ENCODE measurements around the gene OR8I2. TPM values are rescaled to one million over a fixed set of nuclear protein-coding genes. Genes with fewer than 3 reads are reported as not detected.
"Not testable (repeated sequence)": the region's sequence is repeated elsewhere in the genome, so short reads cannot be mapped to it uniquely, and the experiment has no call there.

Gene OR8I2
- total RNA-seq (2014; rRNA removed; shearing (Covaris generic)): not detected in 2 replicates
- not detected in 2 replicates for polyA plus RNA-seq (2014; cell fraction: nucleus; rRNA removed)

- no peak for DNase-seq (ENCODE audit: extremely low read depth, low read depth)
These were observed at the start of gene OR8I2 for GRCh38 chr11:56093008-56093407. Gene OR8I2 (plus strand): TSS chr11:56093308. CDS start chr11:56093308, 0 bp downstream.

GRCh38 chr11:56045538-56045937 lies 47.6 kb upstream of the OR8I2 start:
- DNase-seq (ENCODE audit: extremely low read depth, low read depth): no peak

DNA sequence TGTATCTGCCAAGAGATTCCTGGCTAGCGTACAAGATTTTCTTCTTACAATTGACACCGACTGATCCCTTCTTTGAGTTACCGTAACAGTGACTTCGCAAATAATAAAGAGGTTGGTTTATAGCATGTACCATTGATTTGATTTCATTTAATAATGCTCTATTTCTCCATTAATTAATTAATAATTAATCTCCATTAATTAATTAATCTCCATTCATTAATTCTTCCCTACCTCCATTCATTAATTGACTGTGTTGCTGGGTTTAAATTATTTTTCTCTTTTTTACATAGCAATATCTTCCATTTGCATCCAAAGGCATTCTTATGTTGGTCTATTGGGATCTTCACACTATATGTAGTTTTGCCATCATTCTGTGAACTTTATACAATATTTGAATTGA lies 44.6 kb upstream of the OR8I2 start:
- DNase-seq (ENCODE audit: extremely low read depth, low read depth): no peak

- DNase-seq (ENCODE audit: extremely low read depth, low read depth): no peak
These were observed 43.6 kb upstream of the OR8I2 start for GRCh38 chr11:56049487-56049886.

DNA sequence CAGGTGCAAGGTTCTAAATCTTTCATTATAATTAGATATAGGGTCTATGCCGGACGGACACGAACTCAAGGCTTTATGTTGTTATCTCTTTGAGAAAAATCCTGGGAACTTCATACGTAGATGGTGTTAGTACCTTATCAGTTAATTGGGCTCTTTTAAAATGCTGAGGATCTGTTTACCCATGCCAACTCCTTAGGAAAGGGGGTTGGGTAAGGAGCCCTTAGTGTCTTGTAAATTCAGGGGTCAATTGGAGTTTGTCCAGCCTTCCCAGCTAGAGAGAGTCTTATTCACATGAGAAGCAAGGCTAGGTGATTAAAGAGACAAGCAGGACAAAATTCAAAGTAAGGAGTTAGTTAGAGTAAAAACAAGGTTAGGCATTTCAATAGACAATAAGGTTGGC lies 36.7 kb upstream of the OR8I2 start:
- DNase-seq (ENCODE audit: extremely low read depth, low read depth): not testable (repeated sequence)

DNA sequence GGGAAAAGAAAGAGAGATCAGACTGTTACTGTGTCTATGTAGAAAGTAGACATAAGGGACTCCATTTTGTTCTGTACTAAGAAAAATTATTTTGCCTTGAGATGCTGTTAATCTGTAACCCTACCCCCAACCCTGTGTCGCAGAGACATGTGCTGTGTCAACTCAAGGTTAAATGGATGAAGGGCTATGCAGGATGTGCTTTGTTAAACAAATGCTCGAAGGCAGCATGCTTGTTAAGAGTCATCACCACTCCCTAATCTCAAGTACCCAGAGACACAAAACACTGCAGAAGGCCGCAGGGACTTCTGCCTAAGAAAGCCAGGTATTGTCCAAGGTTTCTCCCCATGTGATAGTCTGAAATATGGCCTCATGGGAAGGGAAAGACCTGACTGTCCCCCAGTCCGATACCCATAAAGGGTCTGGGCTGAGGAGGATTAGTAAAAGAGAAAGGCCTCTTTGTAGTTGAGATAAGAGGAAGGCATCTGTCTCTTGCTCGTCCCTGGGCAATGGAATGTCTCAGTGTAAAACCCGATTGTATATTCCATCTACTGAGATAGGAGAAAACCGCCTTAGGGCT lies 35.4 kb upstream of the OR8I2 start:
- not testable (repeated sequence) for DNase-seq (ENCODE audit: extremely low read depth, low read depth)

DNA sequence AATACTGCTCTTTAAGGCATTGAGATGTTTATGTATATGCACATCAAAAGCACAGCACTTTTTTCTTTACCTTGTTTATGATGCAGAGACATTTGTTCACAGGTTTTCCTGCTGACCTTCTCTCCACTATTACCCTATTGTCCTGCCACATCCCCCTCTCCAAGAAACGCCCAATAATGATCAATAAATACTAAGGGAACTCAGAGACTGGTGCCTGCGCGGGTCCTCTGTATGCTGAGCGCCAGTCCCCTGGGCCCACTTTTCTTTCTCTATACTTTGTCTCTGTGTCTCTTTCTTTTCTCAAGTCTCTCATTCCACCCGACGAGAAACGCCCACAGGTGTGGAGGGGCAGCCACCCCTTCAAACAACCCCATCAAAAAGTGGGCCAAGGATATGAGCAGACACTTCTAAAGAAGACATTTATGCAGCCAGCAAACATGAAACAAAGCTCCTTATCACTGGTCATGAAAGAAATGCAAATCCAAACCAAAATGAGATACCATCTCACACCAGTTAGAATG lies 34.8 kb upstream of the OR8I2 start:
- not testable (repeated sequence) for DNase-seq (ENCODE audit: extremely low read depth, low read depth)

GRCh38 chr11:56066980-56067379 lies 26.1 kb upstream of the OR8I2 start:
- DNase-seq (ENCODE audit: extremely low read depth, low read depth): no peak

DNA sequence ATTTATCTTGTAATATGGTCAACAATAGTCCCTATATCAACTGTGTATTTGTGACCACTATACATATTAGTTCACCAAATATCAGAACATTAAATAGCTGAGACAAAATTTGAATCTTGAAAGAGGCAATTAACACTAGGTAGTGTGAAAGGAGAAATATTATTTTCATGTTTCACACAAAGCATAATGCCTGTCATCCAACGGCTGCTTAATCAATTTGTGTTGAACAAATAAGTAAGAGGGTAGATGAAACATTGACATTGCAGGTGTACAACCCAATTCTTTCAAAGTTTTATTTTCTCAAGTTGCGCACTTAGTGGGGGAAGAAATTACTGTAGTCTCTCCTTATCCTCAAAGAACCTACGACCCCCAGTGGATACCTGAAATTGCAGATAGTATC lies 3.4 kb upstream of the OR8I2 start:
- no peak for DNase-seq (ENCODE audit: extremely low read depth, low read depth)

DNA sequence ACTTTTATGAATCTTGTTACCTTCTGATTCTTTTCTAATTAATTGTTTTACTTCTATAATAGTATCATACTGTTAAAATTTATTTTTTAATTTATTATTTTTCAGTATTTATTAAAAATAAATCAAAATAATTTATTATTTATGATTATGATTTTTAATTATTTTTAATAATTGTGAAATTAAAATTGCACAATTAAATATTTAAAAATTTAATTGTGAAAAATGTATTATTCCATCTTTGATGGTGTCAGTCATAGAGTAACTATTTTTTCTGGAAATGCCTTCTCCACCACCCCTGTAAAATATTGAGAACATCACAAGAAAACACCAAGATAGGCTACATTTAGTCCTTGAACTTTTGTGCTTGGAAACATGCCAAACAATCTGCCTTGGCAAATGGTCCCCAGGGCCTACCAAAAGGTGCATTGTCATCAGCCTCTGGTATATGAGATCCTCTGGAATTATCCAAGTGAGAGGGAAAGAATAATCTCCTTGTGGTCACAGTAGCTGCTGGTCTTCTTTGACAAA lies 10.2 kb downstream of the OR8I2 start, which contains the start of gene OR8H2:
Gene OR8H2 (plus strand): TSS at position 478 of the 528 bp plus-strand sequence. CDS start 1,356 bp downstream, outside the sequence.
- no peak for DNase-seq (ENCODE audit: extremely low read depth, low read depth)

GRCh38 chr11:56122073-56122472 lies 29.0 kb downstream of the OR8I2 start, which contains the start of gene OR8H3:
Gene OR8H3 (plus strand): TSS chr11:56122373. CDS start chr11:56122373, 0 bp downstream.
- DNase-seq (ENCODE audit: extremely low read depth, low read depth): no peak

- no peak for DNase-seq (ENCODE audit: extremely low read depth, low read depth)
These were observed 47.1 kb downstream of the OR8I2 start, which contains the start of gene OR8J3 for GRCh38 chr11:56140151-56140661. Gene OR8J3 (minus strand): TSS chr11:56140201. CDS start chr11:56137718, 2,483 bp downstream.

GRCh38 chr11:56143681-56144080 lies 50.6 kb downstream of the OR8I2 start:
- not testable (repeated sequence) for DNase-seq (ENCODE audit: extremely low read depth, low read depth)

Small RNA genes within 50 kb of the gene (small RNA-seq; reads per million reads assigned to genes)
- gene OR8I4P: 0 reads per million in 2 experiments

Other genes starting within 250 kb of the OR8I2 start
- not detected in 2 replicates for gene TRIM51, start 210.0 kb upstream of the OR8I2 start, total RNA-seq (2014; rRNA removed; shearing (Covaris generic))
- gene OR5W2, start 178.7 kb upstream of the OR8I2 start, total RNA-seq (2014; rRNA removed; shearing (Covaris generic)): not detected in 2 replicates
- not detected in 2 replicates for gene OR5I1, start 156.9 kb upstream of the OR8I2 start, total RNA-seq (2014; rRNA removed; shearing (Covaris generic))
- not detected in 2 replicates for gene OR10AG1, start 123.4 kb upstream of the OR8I2 start, total RNA-seq (2014; rRNA removed; shearing (Covaris generic))
- not detected in 2 replicates for gene OR5F1, start 98.7 kb upstream of the OR8I2 start, total RNA-seq (2014; rRNA removed; shearing (Covaris generic))
- not detected in 2 replicates for gene OR5AS1, start 65.7 kb upstream of the OR8I2 start, total RNA-seq (2014; rRNA removed; shearing (Covaris generic))
- not detected in 2 replicates for gene OR8H2, start 10.4 kb downstream of the OR8I2 start, total RNA-seq (2014; rRNA removed; shearing (Covaris generic))
- not detected in 2 replicates for gene OR8H3, start 29.1 kb downstream of the OR8I2 start, total RNA-seq (2014; rRNA removed; shearing (Covaris generic))
- not detected in 2 replicates for gene OR8J3, start 46.9 kb downstream of the OR8I2 start, total RNA-seq (2014; rRNA removed; shearing (Covaris generic))
- gene OR8K5, start 67.0 kb downstream of the OR8I2 start, total RNA-seq (2014; rRNA removed; shearing (Covaris generic)): not detected in 2 replicates
- gene OR5J2, start 83.3 kb downstream of the OR8I2 start, total RNA-seq (2014; rRNA removed; shearing (Covaris generic)): not detected in 2 replicates
- gene OR5T2, start 140.9 kb downstream of the OR8I2 start, total RNA-seq (2014; rRNA removed; shearing (Covaris generic)): not detected in 2 replicates
- gene OR5T3, start 158.9 kb downstream of the OR8I2 start, total RNA-seq (2014; rRNA removed; shearing (Covaris generic)): not detected in 2 replicates
- not detected in 2 replicates for gene OR5T1, start 180.8 kb downstream of the OR8I2 start, total RNA-seq (2014; rRNA removed; shearing (Covaris generic))
- gene OR8H1, start 198.9 kb downstream of the OR8I2 start, total RNA-seq (2014; rRNA removed; shearing (Covaris generic)): not detected in 2 replicates
- not detected in 2 replicates for gene OR8K3, start 221.8 kb downstream of the OR8I2 start, total RNA-seq (2014; rRNA removed; shearing (Covaris generic))

All from NCI-H460 (cell line).